Testis (tissue), 2 donors: ENCODE data around the gene TRIP12.

Experiments
- POLR2A ChIP-seq: fragments of 450-650 bp; IDR thresholded peaks from one replicate; pipeline ENCODE4 v1.6.1; 2017; ENCODE audit warnings: antibody characterized with exemption, mild to moderate bottlenecking, moderate library complexity
- TF ChIP-seq, protein P1 (sequence below), 3 experiments: fragments of 450-650 bp in 2 of 3; fragments of 200-600 bp in 1 of 3; sonication (generic) in 1 of 3; IDR thresholded peaks; one replicate each; pipeline ENCODE4 v1.5.1; 2016 to 2019; ENCODE audit warnings: antibody characterized with exemption in 3 of 3, mild to moderate bottlenecking in 2 of 3, moderate library complexity in 1 of 3

DNA sequence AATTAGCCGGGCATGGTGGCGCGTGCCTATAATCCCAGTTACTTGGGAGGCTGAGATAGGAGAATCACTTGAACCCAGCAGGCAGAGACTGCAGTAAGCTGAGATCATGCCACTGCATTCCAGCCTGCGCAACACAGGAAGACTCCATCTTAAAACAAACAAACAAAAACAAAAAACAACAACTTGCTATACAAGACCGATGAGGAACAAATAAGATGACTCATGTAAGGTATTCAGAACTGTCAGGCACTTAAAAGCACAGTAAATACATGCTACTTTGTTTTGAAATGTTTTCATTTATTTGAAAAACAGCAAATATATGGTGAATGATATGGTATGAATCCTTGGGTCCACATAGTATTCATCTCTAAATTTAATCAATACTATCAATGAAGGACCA, 66.7 kb downstream of the TRIP12 start:
- TF ChIP-seq, protein P1, sequence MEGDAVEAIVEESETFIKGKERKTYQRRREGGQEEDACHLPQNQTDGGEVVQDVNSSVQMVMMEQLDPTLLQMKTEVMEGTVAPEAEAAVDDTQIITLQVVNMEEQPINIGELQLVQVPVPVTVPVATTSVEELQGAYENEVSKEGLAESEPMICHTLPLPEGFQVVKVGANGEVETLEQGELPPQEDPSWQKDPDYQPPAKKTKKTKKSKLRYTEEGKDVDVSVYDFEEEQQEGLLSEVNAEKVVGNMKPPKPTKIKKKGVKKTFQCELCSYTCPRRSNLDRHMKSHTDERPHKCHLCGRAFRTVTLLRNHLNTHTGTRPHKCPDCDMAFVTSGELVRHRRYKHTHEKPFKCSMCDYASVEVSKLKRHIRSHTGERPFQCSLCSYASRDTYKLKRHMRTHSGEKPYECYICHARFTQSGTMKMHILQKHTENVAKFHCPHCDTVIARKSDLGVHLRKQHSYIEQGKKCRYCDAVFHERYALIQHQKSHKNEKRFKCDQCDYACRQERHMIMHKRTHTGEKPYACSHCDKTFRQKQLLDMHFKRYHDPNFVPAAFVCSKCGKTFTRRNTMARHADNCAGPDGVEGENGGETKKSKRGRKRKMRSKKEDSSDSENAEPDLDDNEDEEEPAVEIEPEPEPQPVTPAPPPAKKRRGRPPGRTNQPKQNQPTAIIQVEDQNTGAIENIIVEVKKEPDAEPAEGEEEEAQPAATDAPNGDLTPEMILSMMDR (IDR thresholded peaks at IDR 0.05), result no peak
- no peak for TF ChIP-seq POLR2A
